Measurements from ENCODE around the gene GABARAP. TPM values are rescaled to one million over a fixed set of nuclear protein-coding genes. Genes with fewer than 3 reads are reported as not detected.
A peak's percentile ranks its signal among the peaks of the same experiment; 100 is the strongest.

GABARAP gene
- total and polyA plus RNA-seq, 2 donors: 245 to 846 TPM

DNA sequence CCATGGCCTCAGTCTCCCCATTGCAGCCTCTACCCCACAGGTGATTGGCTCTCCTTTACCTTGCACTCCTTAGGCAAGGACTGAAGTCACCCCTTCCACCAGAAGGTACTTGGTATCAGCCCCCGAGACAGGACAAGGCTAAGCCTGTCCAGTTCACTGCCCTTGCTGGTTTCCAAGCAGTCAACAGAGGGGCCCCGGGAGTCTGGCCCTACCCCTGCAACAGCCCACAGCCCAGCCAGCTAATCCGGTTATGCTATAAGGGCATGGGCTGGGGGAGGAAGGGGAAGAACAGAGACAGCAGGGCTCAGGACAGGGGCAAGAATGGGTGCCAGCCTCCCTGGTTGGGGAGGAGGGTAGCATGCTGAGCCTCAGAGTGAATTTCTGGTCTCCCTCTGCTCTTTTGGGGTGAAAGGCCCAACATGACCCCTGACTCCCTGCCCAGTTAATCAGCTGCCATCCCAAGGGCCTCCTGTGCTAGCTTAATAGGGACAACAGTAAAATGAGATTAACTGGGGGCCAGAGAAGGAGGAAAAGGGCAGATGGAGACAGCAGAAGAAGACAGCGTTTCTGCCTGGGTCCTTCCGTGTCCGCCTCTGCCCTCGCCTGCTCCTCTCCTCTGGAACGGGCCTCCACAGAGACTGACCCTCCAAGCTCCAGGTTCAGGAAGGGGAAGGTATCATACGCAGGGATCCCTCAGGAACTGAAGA lies 33.3 kb downstream of the GABARAP start:
- no peak for DNase-seq (ENCODE audit: low read depth in 6 of 9, low spot score in 9 of 9)
- no peak overlapping the region for H3K4me3 ChIP-seq (ENCODE audit: low read length in 2 of 2)
- no peaks in the 10 kb centered on the region for H3K9me3 ChIP-seq (ENCODE audit: control insufficient read depth in 2 of 2, insufficient read depth in 1 of 2, low read length in 1 of 2)
- peaks cover 0 to 3% of the 10 kb centered on the region in 2 donors for H3K27me3 ChIP-seq (ENCODE audit: control insufficient read depth in 2 of 2, insufficient read depth in 1 of 2, low read length in 1 of 2)
- H3K4me1 ChIP-seq (ENCODE audit: control insufficient read depth in 2 of 2, insufficient read depth in 2 of 2, low read length in 2 of 2): peaks cover 9 to 42% of the 10 kb centered on the region in 2 donors
- no peak overlapping the region for H3K27ac ChIP-seq (ENCODE audit: low read depth in 1 of 2, low read length in 1 of 2)
- H3K36me3 ChIP-seq (ENCODE audit: control insufficient read depth in 2 of 2, insufficient read depth in 2 of 2, low read length in 1 of 2): peaks cover under 1 to 2% of the 10 kb centered on the region in 2 donors
- WGBS: 99% methylated on average over 9 of the region's 9 CpGs

DNA sequence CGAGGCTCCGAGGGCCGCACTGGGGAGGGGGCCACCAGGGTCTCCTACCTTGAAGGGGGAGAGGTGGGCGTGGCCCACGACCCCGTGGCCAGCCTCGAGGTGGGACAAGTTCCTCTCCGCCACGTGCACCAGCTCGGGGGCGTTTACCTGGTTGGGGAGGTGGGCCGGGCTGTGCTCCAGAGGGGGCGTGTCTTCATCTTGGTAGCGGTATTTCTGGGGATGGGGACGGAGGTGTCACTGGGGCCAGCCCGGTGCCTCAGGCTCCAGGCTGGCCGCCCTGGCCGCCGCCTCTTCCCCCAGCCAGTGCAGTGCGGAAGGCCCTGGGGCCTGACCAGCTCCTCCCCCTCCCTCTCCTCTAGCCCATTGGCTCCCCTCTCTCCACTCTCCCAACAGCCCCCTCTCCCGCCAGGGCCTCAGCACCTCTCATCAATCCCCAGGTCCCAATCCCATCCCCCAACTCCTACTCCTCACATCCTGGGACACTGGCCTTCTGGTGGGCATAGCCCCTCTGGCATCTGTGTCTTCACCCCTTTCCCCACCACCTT lies 34.1 kb downstream of the GABARAP start:
- Histone ChIP-seq H3K27me3 (ENCODE audit: control insufficient read depth in 2 of 2, insufficient read depth in 1 of 2, low read length in 1 of 2) (peaks cover 0 to 3% of the 10 kb centered on the region in 2 donors), H3K9me3 (ENCODE audit: control insufficient read depth in 2 of 2, insufficient read depth in 1 of 2, low read length in 1 of 2) (no peaks in the 10 kb centered on the region), H3K36me3 (ENCODE audit: control insufficient read depth in 2 of 2, insufficient read depth in 2 of 2, low read length in 1 of 2) (peaks cover 9% of the 10 kb centered on the region in 2 donors), H3K4me1 (ENCODE audit: control insufficient read depth in 2 of 2, insufficient read depth in 2 of 2, low read length in 2 of 2) (peaks cover 2 to 34% of the 10 kb centered on the region in 2 donors), H3K4me3 (ENCODE audit: low read length in 2 of 2) (no peak overlapping the region), H3K27ac (ENCODE audit: low read depth in 1 of 2, low read length in 1 of 2) (no peak overlapping the region)
- 91% methylated on average over 21 of the region's 21 CpGs for WGBS
- no peak for DNase-seq (ENCODE audit: low read depth in 6 of 9, low spot score in 9 of 9)

DNA sequence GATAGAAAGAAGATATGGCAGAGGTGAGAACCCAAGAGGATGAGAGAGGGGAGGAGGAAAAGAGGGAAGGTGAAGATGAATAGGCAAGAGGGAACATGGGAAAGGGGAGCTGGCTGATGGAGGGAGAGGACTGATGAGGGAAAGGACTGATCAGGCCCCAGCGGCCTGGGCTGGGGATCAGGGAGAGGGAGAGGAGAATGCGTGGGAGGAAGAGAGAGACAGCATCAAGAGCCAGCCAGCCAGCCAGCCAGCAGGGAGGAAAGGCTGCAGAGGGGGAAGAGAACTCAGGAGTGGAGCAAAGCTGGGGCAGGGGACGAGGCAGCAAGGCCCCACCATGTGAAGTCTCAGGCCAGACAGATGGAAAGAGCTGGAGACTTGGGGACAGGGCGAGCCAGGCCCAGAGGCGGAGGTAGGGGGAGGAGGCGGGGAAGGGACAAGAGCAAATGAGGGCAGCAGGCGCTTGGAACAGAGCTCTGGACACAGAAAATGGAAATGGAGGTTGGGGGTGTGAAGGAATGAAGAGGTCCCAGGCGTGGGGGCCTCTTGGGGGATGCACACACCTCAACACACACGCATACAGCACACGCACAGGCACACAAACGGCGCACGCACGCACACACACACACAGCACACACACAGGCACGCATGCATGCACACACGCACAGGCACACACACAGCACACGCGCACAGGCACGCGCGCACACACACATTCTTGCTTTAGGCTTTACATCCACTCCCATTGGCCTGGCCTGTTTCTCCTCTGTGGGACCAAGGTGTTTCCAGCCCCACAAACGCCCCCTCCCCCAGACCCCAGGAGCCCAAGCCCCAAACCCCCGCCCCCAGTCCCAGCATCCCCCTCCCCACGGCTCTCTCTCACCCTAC lies 34.9 kb downstream of the GABARAP start:
- no peak for DNase-seq (ENCODE audit: low read depth in 6 of 9, low spot score in 9 of 9)
- H3K27ac ChIP-seq (ENCODE audit: low read depth in 1 of 2, low read length in 1 of 2): no peak overlapping the region
- WGBS: 97% methylated on average over 24 of the region's 24 CpGs

DNA sequence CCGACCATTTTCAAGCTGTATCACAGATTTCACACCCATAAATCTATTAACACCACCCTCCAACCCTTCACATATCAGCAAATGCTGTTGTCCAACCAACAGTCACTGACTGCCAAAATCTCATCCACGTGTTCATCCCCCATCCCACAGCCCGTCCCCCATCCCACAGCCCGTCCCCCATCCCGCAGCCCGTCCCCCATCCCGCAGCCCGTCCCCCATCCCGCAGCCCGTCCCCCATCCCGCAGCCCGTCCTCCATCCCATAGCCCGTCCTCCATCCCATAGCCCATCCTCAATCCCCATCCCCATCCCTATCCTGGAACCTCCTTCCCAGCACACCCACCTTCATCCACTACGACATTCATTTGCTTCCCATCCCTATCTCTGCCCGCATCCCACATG lies 36.7 kb downstream of the GABARAP start:
- H3K4me1 ChIP-seq (ENCODE audit: control insufficient read depth in 2 of 2, insufficient read depth in 2 of 2, low read length in 2 of 2): peaks cover 2 to 23% of the 10 kb centered on the region in 2 donors
- no peaks in the 10 kb centered on the region for H3K27me3 ChIP-seq (ENCODE audit: control insufficient read depth in 2 of 2, insufficient read depth in 1 of 2, low read length in 1 of 2)
- H3K27ac ChIP-seq (ENCODE audit: low read depth in 1 of 2, low read length in 1 of 2): peak overlapping the region; percentile 66 to 80
- H3K9me3 ChIP-seq (ENCODE audit: control insufficient read depth in 2 of 2, insufficient read depth in 1 of 2, low read length in 1 of 2): no peaks in the 10 kb centered on the region
- 87% methylated on average over 15 of the region's 15 CpGs for WGBS
- H3K36me3 ChIP-seq (ENCODE audit: control insufficient read depth in 2 of 2, insufficient read depth in 2 of 2, low read length in 1 of 2): peaks cover 18 to 30% of the 10 kb centered on the region in 2 donors
- peak overlapping the region; percentile 49 to 61 for H3K4me3 ChIP-seq (ENCODE audit: low read length in 2 of 2)
- no peak for DNase-seq (ENCODE audit: low read depth in 6 of 9, low spot score in 9 of 9)

More for the DNA sequence above, 34.9 kb downstream of the GABARAP start:
- H3K4me1 ChIP-seq (ENCODE audit: control insufficient read depth in 2 of 2, insufficient read depth in 2 of 2, low read length in 2 of 2): peaks cover 2 to 33% of the 10 kb centered on the region in 2 donors
- peaks cover 0 to 3% of the 10 kb centered on the region in 2 donors for H3K27me3 ChIP-seq (ENCODE audit: control insufficient read depth in 2 of 2, insufficient read depth in 1 of 2, low read length in 1 of 2)
- H3K9me3 ChIP-seq (ENCODE audit: control insufficient read depth in 2 of 2, insufficient read depth in 1 of 2, low read length in 1 of 2): no peaks in the 10 kb centered on the region
- no peak overlapping the region for H3K4me3 ChIP-seq (ENCODE audit: low read length in 2 of 2)
- peaks cover 16% of the 10 kb centered on the region in 2 donors for H3K36me3 ChIP-seq (ENCODE audit: control insufficient read depth in 2 of 2, insufficient read depth in 2 of 2, low read length in 1 of 2)

DNA sequence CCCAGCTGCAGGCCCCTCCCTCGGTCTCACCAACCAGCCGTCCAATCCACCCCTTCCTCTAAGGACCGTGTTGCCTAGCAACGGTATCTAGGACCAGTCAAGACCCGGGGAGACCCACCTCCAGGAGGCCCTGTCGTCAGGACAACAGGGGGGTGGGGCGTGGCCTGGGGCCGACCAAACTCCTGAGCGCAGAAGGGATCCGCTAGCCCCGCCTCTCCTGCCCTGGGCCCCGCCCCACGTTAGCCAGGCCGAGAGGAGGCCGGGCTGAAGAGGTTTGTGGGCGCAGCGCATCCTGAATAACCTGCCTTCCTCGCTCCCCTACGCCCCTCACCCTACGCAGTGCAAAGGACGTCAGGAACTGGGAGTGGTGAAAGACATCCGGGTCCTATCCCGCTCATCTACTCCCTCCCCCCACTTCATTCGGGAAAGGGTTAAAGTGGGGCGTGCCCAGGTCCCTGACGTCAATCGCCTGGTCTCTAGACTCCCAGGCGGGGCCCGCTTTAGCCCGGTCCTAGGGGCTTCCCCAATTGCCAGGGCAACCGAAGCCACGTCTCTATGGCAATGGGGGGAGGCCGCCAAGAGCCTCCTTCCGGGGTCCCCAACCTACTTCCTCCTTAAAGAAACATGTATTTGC lies 37.3 kb downstream of the GABARAP start:
- Histone ChIP-seq H3K27ac (ENCODE audit: low read depth in 1 of 2, low read length in 1 of 2) (peak overlapping the region; percentile 66 to 80), H3K4me1 (ENCODE audit: control insufficient read depth in 2 of 2, insufficient read depth in 2 of 2, low read length in 2 of 2) (peaks cover 2 to 19% of the 10 kb centered on the region in 2 donors), H3K9me3 (ENCODE audit: control insufficient read depth in 2 of 2, insufficient read depth in 1 of 2, low read length in 1 of 2) (no peaks in the 10 kb centered on the region), H3K4me3 (ENCODE audit: low read length in 2 of 2) (peak overlapping the region; percentile 49 to 61), H3K27me3 (ENCODE audit: control insufficient read depth in 2 of 2, insufficient read depth in 1 of 2, low read length in 1 of 2) (no peaks in the 10 kb centered on the region), H3K36me3 (ENCODE audit: control insufficient read depth in 2 of 2, insufficient read depth in 2 of 2, low read length in 1 of 2) (peaks cover 18 to 33% of the 10 kb centered on the region in 2 donors)
- under 1% methylated on average over 34 of the region's 34 CpGs for WGBS
- DNase-seq (ENCODE audit: low read depth in 6 of 9, low spot score in 9 of 9): peak; percentile 71 to 94 (median 83)

DNA sequence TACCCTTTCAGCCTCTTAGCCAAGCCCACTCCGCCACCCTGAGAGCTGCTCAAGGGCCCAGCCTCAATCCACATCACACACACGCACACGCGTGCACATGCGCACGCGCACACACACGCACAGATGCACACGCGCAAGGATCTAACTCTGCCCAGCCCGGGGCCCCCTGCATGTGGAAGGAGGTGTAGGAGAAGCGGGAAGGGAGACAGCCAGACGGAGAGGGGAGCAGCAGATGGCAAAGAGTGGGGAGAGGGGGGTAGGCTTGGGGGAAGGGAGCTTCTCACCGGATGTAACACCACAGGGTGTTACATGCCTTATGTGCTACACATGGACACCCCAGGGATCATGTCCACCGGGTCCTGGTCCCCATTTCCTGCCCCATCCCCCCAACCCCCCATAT lies 37.9 kb downstream of the GABARAP start:
- peak overlapping the region; percentile 19 to 66 for H3K27ac ChIP-seq (ENCODE audit: low read depth in 1 of 2, low read length in 1 of 2)
- peaks cover 2 to 19% of the 10 kb centered on the region in 2 donors for H3K4me1 ChIP-seq (ENCODE audit: control insufficient read depth in 2 of 2, insufficient read depth in 2 of 2, low read length in 2 of 2)
- H3K27me3 ChIP-seq (ENCODE audit: control insufficient read depth in 2 of 2, insufficient read depth in 1 of 2, low read length in 1 of 2): no peaks in the 10 kb centered on the region
- H3K9me3 ChIP-seq (ENCODE audit: control insufficient read depth in 2 of 2, insufficient read depth in 1 of 2, low read length in 1 of 2): no peaks in the 10 kb centered on the region
- WGBS: 91% methylated on average over 15 of the region's 15 CpGs
- DNase-seq (ENCODE audit: low read depth in 6 of 9, low spot score in 9 of 9): no peak
- H3K4me3 ChIP-seq (ENCODE audit: low read length in 2 of 2): peak overlapping the region; percentile 49 to 61
- H3K36me3 ChIP-seq (ENCODE audit: control insufficient read depth in 2 of 2, insufficient read depth in 2 of 2, low read length in 1 of 2): peaks cover 18 to 36% of the 10 kb centered on the region in 2 donors

DNA sequence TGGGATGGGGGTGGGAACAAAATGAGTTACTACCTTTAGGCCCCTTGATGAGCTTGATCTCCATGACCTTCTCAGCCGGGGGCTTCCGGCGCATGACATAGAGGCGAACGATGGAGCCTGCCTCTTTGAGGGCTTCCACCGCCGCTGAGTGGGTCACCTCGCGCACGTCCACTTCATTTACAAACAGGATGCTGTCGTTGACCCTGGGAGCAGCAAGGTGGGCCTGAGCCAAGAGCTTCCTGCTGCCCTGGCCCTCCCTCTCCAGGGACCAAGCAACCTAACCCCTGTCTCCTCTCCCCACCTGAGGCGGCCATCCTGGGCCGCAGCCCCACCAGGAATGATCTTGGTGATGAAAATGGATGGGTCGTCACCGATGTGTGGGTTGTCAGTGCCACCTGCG lies 38.9 kb downstream of the GABARAP start:
- DNase-seq (ENCODE audit: low read depth in 6 of 9, low spot score in 9 of 9): no peak

DNA sequence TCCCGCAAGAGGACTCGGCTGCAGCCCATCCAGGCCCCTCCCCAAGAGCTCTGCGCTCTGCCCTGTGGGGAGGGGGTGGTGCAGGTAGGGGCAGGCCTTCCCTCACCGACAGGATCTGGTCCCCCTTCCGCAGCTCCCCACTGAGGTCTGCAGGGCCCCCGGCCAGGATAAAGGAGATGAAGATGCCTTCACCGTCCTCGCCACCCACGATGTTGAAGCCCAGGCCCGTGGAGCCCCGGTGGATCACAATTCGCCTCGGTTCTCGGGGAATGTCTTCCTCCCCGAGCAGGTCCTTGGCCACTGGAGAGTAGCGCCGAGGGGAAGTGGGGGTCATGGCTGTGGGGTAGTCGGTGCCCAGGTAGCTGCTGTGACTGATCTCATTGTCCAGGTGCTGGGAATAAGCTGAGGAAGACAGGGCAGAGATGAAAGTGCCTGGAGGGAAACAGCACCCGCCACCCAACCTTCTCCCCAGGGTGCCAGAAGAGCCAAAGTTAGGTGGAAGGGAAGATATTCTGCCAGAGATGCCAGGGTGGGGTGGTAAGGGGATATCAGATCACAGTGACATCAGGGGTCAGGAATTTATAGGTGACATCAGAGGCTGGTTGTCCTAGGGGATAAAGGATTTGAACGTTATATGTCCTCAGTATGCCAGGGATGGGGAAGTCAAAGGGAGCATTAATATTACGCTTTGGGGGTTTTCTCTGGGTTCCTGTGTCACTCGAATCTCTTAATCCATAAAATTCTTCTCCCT lies 45.4 kb downstream of the GABARAP start:
- 97% methylated on average over 22 of the region's 22 CpGs for WGBS
- H3K36me3 ChIP-seq (ENCODE audit: control insufficient read depth in 2 of 2, insufficient read depth in 2 of 2, low read length in 1 of 2): peaks cover 42 to 59% of the 10 kb centered on the region in 2 donors

More for the DNA sequence above, 38.9 kb downstream of the GABARAP start:
- Histone ChIP-seq H3K9me3 (ENCODE audit: control insufficient read depth in 2 of 2, insufficient read depth in 1 of 2, low read length in 1 of 2) (no peaks in the 10 kb centered on the region), H3K4me1 (ENCODE audit: control insufficient read depth in 2 of 2, insufficient read depth in 2 of 2, low read length in 2 of 2) (peaks cover 2 to 19% of the 10 kb centered on the region in 2 donors), H3K4me3 (ENCODE audit: low read length in 2 of 2) (no peak overlapping the region), H3K36me3 (ENCODE audit: control insufficient read depth in 2 of 2, insufficient read depth in 2 of 2, low read length in 1 of 2) (peaks cover 18 to 36% of the 10 kb centered on the region in 2 donors), H3K27me3 (ENCODE audit: control insufficient read depth in 2 of 2, insufficient read depth in 1 of 2, low read length in 1 of 2) (no peaks in the 10 kb centered on the region), H3K27ac (ENCODE audit: low read depth in 1 of 2, low read length in 1 of 2) (no peak overlapping the region)
- WGBS: 98% methylated on average over 16 of the region's 16 CpGs

More for the DNA sequence above, 45.4 kb downstream of the GABARAP start:
- no peak overlapping the region for H3K4me3 ChIP-seq (ENCODE audit: low read length in 2 of 2)
- H3K4me1 ChIP-seq (ENCODE audit: control insufficient read depth in 2 of 2, insufficient read depth in 2 of 2, low read length in 2 of 2): no peaks in the 10 kb centered on the region
- DNase-seq (ENCODE audit: low read depth in 6 of 9, low spot score in 9 of 9): no peak
- no peaks in the 10 kb centered on the region for H3K9me3 ChIP-seq (ENCODE audit: control insufficient read depth in 2 of 2, insufficient read depth in 1 of 2, low read length in 1 of 2)
- no peak overlapping the region for H3K27ac ChIP-seq (ENCODE audit: low read depth in 1 of 2, low read length in 1 of 2)
- H3K27me3 ChIP-seq (ENCODE audit: control insufficient read depth in 2 of 2, insufficient read depth in 1 of 2, low read length in 1 of 2): no peaks in the 10 kb centered on the region
